ENCODE data around the gene GRM5. TPM values are rescaled to one million over a fixed set of nuclear protein-coding genes. Genes with fewer than 3 reads are reported as not detected.

Gene GRM5
- total RNA-seq, 1 donor from 2014 or later: not detected

DNA sequence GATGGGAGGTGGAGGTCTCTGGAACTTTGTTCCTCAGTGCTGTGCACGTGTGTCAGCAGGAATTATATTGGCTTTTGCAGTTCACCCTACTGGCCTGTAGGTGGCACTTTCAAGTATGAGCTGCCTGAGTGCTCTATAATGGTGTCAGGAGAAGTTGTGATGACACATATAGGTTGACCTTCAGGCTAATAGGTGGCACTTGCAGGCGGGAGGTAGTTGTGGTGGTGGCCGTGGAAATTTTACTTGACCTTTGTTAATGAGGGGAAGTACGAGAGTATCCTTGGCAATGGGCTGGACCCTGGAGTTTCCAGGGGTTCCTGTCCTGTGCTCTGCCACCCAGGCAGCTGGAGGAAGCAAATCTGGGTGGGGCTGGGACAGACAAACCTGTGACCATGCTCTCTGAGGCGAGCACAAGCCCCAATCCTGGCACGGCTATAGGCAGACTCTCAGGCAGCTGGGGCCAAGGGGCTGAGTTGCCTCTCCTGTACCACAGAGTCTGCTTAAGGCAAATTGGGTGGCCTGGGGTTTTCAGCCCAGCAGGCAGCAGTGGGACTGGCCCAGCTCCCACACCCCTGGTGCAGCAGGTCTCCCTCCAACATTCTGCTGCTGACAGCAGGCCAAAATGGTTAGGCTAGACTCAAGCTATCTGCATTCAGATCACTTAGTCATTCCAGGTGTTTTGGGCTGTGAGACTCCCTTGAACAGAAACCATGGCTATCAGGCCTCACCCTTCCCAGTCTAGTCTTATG, 580.7 kb downstream of the GRM5 start:
- no peaks in the 10 kb centered on the region for H3K27me3 ChIP-seq (ENCODE audit: low read depth)
- H3K9me3 ChIP-seq (replicated peaks): no peaks in the 10 kb centered on the region
- H3K4me3 ChIP-seq: no peak overlapping the region
- H3K36me3 ChIP-seq: no peaks in the 10 kb centered on the region
- no peaks in the 10 kb centered on the region for H3K4me1 ChIP-seq
- TF ChIP-seq, protein P1, sequence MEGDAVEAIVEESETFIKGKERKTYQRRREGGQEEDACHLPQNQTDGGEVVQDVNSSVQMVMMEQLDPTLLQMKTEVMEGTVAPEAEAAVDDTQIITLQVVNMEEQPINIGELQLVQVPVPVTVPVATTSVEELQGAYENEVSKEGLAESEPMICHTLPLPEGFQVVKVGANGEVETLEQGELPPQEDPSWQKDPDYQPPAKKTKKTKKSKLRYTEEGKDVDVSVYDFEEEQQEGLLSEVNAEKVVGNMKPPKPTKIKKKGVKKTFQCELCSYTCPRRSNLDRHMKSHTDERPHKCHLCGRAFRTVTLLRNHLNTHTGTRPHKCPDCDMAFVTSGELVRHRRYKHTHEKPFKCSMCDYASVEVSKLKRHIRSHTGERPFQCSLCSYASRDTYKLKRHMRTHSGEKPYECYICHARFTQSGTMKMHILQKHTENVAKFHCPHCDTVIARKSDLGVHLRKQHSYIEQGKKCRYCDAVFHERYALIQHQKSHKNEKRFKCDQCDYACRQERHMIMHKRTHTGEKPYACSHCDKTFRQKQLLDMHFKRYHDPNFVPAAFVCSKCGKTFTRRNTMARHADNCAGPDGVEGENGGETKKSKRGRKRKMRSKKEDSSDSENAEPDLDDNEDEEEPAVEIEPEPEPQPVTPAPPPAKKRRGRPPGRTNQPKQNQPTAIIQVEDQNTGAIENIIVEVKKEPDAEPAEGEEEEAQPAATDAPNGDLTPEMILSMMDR (IDR thresholded peaks at IDR 0.05; ENCODE audit: borderline replicate concordance): peak; percentile 59
- intact Hi-C loops (cut with micrococcal nuclease): no loop called here
- H3K27ac ChIP-seq (replicated peaks): no peak overlapping the region
- DNase-seq: no peak

DNA sequence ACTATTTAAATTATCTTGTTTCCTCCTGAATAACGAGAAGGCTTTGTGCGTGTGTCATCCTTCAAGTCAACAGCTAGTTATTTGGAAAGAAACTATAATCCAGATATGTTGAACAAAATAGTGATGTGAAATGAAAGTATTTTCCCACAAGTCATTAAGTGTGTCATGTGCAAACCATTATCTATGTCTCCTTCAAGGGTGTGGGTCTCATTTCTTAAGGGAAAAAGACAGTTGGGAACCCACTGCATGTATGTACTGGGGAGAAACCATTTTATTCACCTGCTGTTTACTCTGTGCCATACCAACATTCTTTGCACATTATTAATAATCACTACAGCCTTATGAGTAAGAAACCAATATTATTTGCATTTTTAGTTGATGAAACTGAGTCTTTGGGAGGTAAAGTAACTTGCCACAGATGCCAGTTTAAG, 582.9 kb downstream of the GRM5 start:
- Histone ChIP-seq H3K4me1 (no peaks in the 10 kb centered on the region), H3K36me3 (no peaks in the 10 kb centered on the region), H3K27me3 (ENCODE audit: low read depth) (no peaks in the 10 kb centered on the region), H3K9me3 (replicated peaks) (no peaks in the 10 kb centered on the region), H3K27ac (replicated peaks) (no peak overlapping the region), H3K4me3 (no peak overlapping the region)
- TF ChIP-seq, protein P1 (IDR thresholded peaks at IDR 0.05; ENCODE audit: borderline replicate concordance): no peak
- no peak for DNase-seq
- intact Hi-C loops (cut with micrococcal nuclease): no loop called here

DNA sequence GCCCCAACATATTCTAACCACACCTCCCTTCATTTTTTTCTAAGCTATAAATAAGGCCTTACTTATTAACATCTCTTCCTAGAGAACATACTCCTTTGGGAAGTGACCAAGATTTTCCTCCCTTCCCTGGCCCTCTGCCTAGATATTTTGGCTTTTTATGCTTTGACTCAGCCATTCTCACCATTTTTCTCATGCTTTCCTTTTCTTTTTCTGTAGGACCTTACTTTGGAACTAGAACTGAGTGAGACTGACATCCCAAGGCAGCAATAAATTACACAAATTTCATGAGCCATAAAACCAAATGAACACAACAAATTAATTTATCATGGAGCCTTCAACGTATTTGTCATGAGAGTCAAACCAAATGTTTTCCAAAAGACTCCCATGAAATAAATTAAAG, 585.6 kb downstream of the GRM5 start:
- TF ChIP-seq, protein P1 (IDR thresholded peaks at IDR 0.05; ENCODE audit: borderline replicate concordance): no peak
- Histone ChIP-seq H3K9me3 (replicated peaks) (no peaks in the 10 kb centered on the region), H3K27me3 (ENCODE audit: low read depth) (no peaks in the 10 kb centered on the region), H3K4me3 (no peak overlapping the region), H3K27ac (replicated peaks) (no peak overlapping the region), H3K4me1 (no peaks in the 10 kb centered on the region), H3K36me3 (no peaks in the 10 kb centered on the region)
- no peak for DNase-seq
- intact Hi-C loops (cut with micrococcal nuclease): no loop called here

DNA sequence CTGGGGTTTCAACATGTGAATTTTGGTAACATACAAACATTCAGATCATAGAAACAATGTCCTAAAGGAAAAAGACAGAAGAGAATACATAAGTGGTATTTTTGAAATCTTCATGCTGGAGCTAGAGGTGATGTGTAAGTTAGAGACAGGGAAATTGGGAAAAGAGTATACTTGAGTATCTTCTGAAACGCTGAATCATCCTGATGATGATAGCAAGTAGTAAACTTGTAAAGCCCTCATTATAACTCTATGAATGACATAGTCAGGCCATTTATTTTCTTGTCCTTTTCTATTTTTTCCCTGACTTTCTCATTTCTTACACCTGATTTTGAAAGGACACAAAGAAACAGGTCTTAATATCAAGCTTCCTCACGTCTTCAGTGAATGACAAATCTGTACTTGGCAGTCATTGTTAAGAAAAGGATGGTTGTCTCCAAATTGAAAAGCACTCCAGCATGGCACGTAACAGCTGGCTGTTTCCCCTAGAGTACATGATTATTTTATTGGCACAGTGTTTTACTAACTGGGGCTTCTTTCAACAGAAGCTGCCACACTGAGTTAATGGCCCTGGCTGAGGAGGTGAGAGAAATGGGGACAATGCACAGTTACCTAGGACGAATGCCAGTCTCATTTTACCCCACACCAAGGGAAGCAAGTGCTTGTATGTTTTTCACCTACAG, 587.5 kb downstream of the GRM5 start:
- DNase-seq: no peak
- no peaks in the 10 kb centered on the region for H3K4me1 ChIP-seq
- TF ChIP-seq, protein P1 (IDR thresholded peaks at IDR 0.05; ENCODE audit: borderline replicate concordance): no peak
- H3K27ac ChIP-seq (replicated peaks): no peak overlapping the region
- no peak overlapping the region for H3K4me3 ChIP-seq
- H3K9me3 ChIP-seq (replicated peaks): no peaks in the 10 kb centered on the region
- intact Hi-C loops (cut with micrococcal nuclease): no loop called here
- H3K36me3 ChIP-seq: no peaks in the 10 kb centered on the region
- no peaks in the 10 kb centered on the region for H3K27me3 ChIP-seq (ENCODE audit: low read depth)

DNA sequence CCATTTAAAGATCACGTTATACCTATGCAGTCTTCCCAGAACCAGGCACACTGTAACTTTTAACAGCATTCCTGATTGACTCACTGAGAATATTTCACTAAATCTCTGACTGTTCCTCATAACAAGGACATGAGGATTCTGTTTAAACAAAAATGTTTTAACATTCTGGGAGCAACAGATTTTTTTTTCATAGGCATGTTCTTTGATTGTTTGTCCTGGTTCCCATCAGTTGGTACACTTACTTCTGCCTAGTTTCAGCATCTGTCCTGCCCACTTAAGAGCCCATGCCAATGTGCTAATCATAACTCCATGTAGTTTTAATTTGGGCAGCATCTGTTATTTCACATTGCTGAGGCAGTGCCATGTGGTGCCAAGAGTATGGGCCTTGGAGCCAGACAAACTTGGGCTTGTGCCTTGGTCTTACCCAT, 589.8 kb downstream of the GRM5 start:
- Histone ChIP-seq H3K27me3 (ENCODE audit: low read depth) (no peaks in the 10 kb centered on the region), H3K4me3 (no peak overlapping the region), H3K9me3 (replicated peaks) (no peaks in the 10 kb centered on the region), H3K27ac (replicated peaks) (no peak overlapping the region), H3K36me3 (no peaks in the 10 kb centered on the region), H3K4me1 (no peaks in the 10 kb centered on the region)
- intact Hi-C loops (cut with micrococcal nuclease): no loop called here
- no peak for DNase-seq
- TF ChIP-seq, protein P1 (IDR thresholded peaks at IDR 0.05; ENCODE audit: borderline replicate concordance): no peak
